Posterior vena cava (tissue), 2 donors: ENCODE results near the gene OR5W2. TPM values are rescaled to one million over a fixed set of nuclear protein-coding genes. Genes with fewer than 3 reads are reported as not detected.
"Not testable (repeated sequence)": the region's sequence is repeated elsewhere in the genome, so short reads cannot be mapped to it uniquely, and the experiment has no call there.

Experiments
- DNase-seq: peaks from one replicate; pipeline ENCODE4 v3.0.0-alpha.2; 2020; ENCODE audit warnings: low spot score
- intact Hi-C, 2 donors: fragments of 100-400 bp; cut with DNase I; formaldehyde crosslinking; loops; one replicate each; pipeline versions ENCODE4 v1.14.1 to v1.14.2; 2022 to 2023
- long read RNA-seq, 2 donors: library from polyadenylated mRNA; unstranded; transcript quantifications; one replicate each; pipeline ENCODE4 v2.0.0, GENCODE V29; 2020 to 2021
- total RNA-seq, 2 donors: library from RNA; stranded (reverse); fragmentation: NEBNext Ultra II Directional; extraction: Animal tissue kit (Norgen Biotek cat#: 25700); gene quantifications; one replicate each; pipeline ENCODE4 v1.2.1, GENCODE V29; 2021
- donor health status: DM: yes; HTN: yes; CAD: no.
- donor health status: DM: yes; HTN: yes; CAD: no.

The OR5W2 gene
- total RNA-seq = not detected
- long read RNA-seq, donor 1 = 0 reads
- long read RNA-seq, donor 2 = 0 reads

- intact Hi-C loops = no loop called here
- DNase-seq = no peak
Observed at GRCh38 chr11:55914482-55914881, at the start of gene OR5W2. OR5W2 (minus strand) TSS chr11:55914582; CDS start chr11:55914582, 0 bp downstream.

- intact Hi-C loops = no loop called here
- DNase-seq = no peak
Observed at GRCh38 chr11:55956521-55956920, 42.1 kb upstream of the OR5W2 start.

- DNase-seq = no peak
Observed at GRCh38 chr11:55949330-55949729, 34.9 kb upstream of the OR5W2 start.

GRCh38 chr11:55942785-55943392 is 28.5 kb upstream of the OR5W2 start:
- intact Hi-C loops = no loop called here
- DNase-seq = no peak

More at GRCh38 chr11:55949330-55949729, 34.9 kb upstream of the OR5W2 start:
- intact Hi-C loops = no loop called here

- intact Hi-C loops = no loop called here
- DNase-seq = no peak
Observed at GRCh38 chr11:55936300-55936699, 21.9 kb upstream of the OR5W2 start, which contains the start of gene OR5I1. OR5I1 (minus strand) TSS chr11:55936400; CDS start chr11:55936400, 0 bp downstream.

- no peak for DNase-seq
- intact Hi-C loops = no loop called here
Observed at GRCh38 chr11:55920537-55920936, 6.2 kb upstream of the OR5W2 start.

- intact Hi-C loops = no loop called here
- DNase-seq = no peak
Observed at GRCh38 chr11:55902308-55902707, 12.1 kb downstream of the OR5W2 start.

GRCh38 chr11:55895216-55895615 is 19.2 kb downstream of the OR5W2 start:
- intact Hi-C loops = no loop called here
- no peak for DNase-seq

GRCh38 chr11:55885481-55885880 is 28.9 kb downstream of the OR5W2 start:
- intact Hi-C loops, DNase-seq: not testable (repeated sequence)

- intact Hi-C loops, DNase-seq: not testable (repeated sequence)
Observed at GRCh38 chr11:55884995-55885394, 29.4 kb downstream of the OR5W2 start.

- DNase-seq, intact Hi-C loops: not testable (repeated sequence)
Observed at GRCh38 chr11:55882997-55883396, 31.4 kb downstream of the OR5W2 start, which contains the start of gene TRIM51. TRIM51 (plus strand) TSS chr11:55883297; CDS start chr11:55885429, 2,132 bp downstream.

GRCh38 chr11:55873146-55873545 is 41.2 kb downstream of the OR5W2 start:
- intact Hi-C loops = not testable (repeated sequence)
- DNase-seq = peak; percentile 69

- intact Hi-C loops, DNase-seq: not testable (repeated sequence)
Observed at GRCh38 chr11:55872731-55873130, 41.7 kb downstream of the OR5W2 start.

GRCh38 chr11:55867354-55867753 is 47.0 kb downstream of the OR5W2 start:
- intact Hi-C loops, DNase-seq: not testable (repeated sequence)

Other genes starting within 250 kb of the OR5W2 start
- gene OR5D13, start 141.1 kb downstream of the OR5W2 start, total RNA-seq = not detected
- not detected for gene OR5D14, start 119.0 kb downstream of the OR5W2 start, total RNA-seq
- not detected for gene OR5L1, start 103.2 kb downstream of the OR5W2 start, total RNA-seq
- gene OR5D18, start 95.0 kb downstream of the OR5W2 start, total RNA-seq = not detected
- gene OR5L2, start 87.4 kb downstream of the OR5W2 start, total RNA-seq = not detected
- gene OR5D16, start 75.8 kb downstream of the OR5W2 start, total RNA-seq = not detected
- not detected for gene TRIM51, start 31.3 kb downstream of the OR5W2 start, total RNA-seq
- not detected for gene OR5I1, start 21.8 kb upstream of the OR5W2 start, total RNA-seq
- gene OR10AG1, start 55.4 kb upstream of the OR5W2 start, total RNA-seq = not detected
- gene OR5F1, start 80.0 kb upstream of the OR5W2 start, total RNA-seq = not detected
- gene OR5AS1, start 113.1 kb upstream of the OR5W2 start, total RNA-seq = not detected
- not detected for gene OR8I2, start 178.7 kb upstream of the OR5W2 start, total RNA-seq
- gene OR8H2, start 189.1 kb upstream of the OR5W2 start, total RNA-seq = not detected
- not detected for gene OR8H3, start 207.8 kb upstream of the OR5W2 start, total RNA-seq
- gene OR8J3, start 225.6 kb upstream of the OR5W2 start, total RNA-seq = not detected
- not detected for gene OR8K5, start 245.7 kb upstream of the OR5W2 start, total RNA-seq